ENCODE results near the gene ATF6B.
"Not testable (repeated sequence)": the region's sequence is repeated elsewhere in the genome, so short reads cannot be mapped to it uniquely, and the experiment has no call there.

ATF6B gene

GRCh38 chr6:32079566-32080290, 48.3 kb downstream of the ATF6B start:
- no peak for DNase-seq

- DNase-seq: no peak
These were observed 51.7 kb downstream of the ATF6B start for GRCh38 chr6:32076321-32076809.

DNA sequence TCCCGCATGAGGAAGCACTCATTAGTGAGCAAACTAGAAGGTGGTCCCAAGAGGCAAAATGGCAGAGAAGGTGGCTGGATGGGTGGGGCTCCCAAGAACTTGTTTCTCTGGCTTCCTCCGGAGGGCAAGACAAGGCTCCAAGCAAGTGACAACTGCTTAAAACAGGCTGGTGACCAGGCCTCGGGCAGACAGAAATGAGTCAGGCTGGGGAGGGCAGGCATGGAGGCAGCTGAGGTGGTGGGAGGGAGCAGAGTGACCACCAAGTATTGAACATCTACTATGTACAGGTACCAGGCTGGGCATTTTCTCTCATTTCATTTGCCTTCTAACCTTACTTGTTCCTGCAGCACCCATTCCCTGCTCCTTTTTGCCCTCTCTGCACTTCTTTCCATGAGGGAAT, 52.3 kb downstream of the ATF6B start:
- no peak for DNase-seq

GRCh38 chr6:32074996-32075532, 53.0 kb downstream of the ATF6B start:
- no peak for DNase-seq

DNA sequence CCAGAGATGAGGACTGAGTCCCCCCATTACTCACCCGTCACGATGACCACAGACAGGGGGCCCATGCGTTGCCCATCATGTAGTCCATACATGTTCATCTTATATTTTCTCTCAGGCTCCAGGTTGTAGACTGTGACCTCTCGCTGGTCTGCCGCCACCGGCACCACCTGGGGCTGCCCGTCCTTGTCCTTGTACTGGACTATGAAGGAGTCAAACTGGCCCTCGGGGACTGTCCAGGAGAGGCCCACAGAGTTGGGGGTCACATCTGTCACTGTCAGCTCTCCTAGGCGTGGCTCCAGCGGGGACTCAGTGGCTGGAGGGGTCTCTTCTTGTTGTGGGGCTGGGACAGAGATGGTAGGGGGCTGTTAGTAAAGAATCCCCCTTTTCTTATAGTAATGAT, 54.4 kb downstream of the ATF6B start:
- no peak for DNase-seq

GRCh38 chr6:32073101-32073500, 54.9 kb downstream of the ATF6B start:
- no peak for DNase-seq

DNA sequence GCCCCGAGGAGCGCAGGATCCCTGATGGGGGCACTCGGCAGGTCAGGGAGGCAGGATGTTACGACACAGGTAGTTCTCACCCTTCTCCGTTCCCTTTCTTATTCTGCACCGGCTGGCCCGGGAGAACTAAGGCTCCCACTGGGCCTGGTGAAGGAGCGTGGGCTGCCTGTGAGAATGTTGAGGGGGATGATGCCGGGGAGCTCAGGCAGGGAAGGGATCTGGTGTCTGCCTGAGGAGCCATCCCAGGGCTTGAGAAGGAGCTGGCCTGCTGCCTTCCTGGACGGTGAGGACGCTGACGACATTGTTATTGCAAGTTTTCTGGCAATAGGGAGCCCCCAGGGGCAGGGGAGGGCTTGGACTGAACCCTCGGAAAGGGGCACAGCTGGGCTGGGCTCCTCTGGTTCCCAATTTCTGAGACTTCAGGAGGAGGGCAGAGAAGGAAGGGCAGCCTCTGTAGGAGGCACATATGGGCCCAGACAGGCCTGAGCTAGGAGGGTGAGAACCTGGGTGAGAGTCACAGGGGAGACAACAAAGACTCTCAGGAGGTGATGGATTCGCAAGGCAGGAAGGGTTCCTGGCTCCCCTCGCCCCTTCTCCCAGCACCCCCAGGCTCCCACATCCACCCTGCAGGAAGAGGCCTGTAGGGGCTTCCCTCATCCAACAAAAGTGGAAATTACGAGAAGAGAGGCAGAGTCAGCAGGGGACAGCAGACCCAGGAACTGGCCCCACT, 57.1 kb downstream of the ATF6B start:
- DNase-seq: no peak

DNA sequence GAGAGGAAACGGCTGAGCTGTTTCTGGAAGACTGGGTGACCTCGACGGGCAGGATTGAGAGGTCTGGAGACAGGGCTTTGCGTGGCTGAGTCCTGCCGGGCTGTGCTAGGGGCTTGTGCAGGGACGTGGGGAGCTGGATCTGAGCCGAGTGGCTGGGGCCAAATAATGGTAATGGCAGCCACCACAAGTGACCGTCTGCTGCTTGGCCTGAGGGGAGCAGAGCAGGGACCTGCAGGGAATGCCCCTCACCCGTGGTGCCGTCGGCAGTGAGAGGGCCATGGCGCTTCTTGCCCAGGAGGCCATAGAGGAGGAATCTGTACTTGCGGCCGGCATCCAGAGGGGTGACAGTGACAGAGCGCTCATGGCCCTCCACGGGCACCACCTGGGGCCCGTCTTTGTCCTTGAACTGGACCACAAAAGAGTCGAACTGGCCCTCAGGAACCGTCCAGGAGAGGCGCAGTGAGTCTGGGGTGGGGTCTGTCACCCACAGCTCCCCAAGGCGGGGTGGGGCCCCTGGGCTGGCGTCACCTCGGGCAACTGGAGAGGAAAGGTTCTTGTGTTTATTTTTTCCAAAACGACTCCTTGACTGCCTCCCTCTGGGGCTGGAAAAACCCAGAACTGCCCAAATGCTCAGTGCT, 58.0 kb downstream of the ATF6B start:
- no peak for DNase-seq

- no peak for DNase-seq
These were observed 58.6 kb downstream of the ATF6B start for GRCh38 chr6:32069460-32069859.

DNA sequence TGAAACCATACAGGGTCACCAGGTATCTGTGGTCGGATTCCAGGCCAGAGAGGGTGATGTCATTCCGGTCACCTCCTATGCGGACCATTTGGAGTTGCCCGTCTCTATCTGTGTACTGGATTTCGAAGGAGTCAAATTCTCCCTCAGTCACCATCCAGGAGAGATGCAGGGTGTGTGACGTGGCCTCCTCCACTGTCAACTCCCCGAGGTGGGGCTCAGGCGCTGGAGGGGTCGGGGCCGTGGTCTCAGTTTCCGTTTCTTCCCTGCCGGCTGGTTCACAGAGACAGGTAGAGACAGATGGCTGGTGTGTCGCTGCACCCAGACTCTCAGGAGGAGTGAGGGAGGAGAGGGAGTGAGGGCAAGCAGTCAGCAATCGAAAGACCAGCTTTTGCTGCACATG, 59.2 kb downstream of the ATF6B start:
- DNase-seq: no peak

DNA sequence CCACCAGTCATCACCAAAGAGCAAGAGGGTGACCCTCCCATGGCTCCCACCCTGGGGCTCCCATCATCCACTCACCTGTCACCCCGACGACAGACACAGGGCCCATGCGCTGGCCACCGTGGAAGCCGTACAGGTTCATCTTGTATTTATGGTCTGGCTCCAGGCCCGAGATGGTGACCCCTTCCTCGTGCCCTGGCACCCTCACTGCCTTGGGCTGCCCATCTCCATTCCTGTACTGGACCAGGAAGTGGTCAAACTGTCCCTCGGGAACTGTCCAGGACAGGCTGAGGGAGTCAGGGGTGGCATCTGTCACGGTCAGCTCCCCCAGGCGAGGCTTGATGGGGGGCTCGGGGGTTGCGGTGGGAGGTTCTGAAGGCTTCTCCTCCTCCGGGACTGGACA, 59.7 kb downstream of the ATF6B start:
- DNase-seq: not testable (repeated sequence)

GRCh38 chr6:32067521-32067920, 60.5 kb downstream of the ATF6B start:
- not testable (repeated sequence) for DNase-seq
